Activated CD8-positive, alpha-beta memory T cell treated with anti-CD3 and anti-CD28 coated beads for 48 hours (primary cell): Measurements from ENCODE around the gene FA2H.
A peak's percentile ranks its signal among the peaks of the same experiment; 100 is the strongest.
"Not testable (repeated sequence)": the region's sequence is repeated elsewhere in the genome, so short reads cannot be mapped to it uniquely, and the experiment has no call there.

Source experiments
- DNase-seq, 3 experiments: peaks; one replicate each; pipeline ENCODE4 v3.0.0-alpha.2; 2020; ENCODE audit warnings: low read depth in 2 of 3, low spot score in 2 of 3

The FA2H gene

GRCh38 chr16:74774223-74775139 is at the start of gene FA2H:
FA2H (minus strand) TSS chr16:74774820; CDS start chr16:74774755, 65 bp downstream.
- peak; percentile 25 to 38 (median 30) for DNase-seq

GRCh38 chr16:74817851-74818250 is 43.2 kb upstream of the FA2H start:
- DNase-seq: no peak

- peak; percentile 33 to 66 (median 60) for DNase-seq
Measured at GRCh38 chr16:74813109-74813641, 38.6 kb upstream of the FA2H start.

GRCh38 chr16:74811911-74812310 is 37.3 kb upstream of the FA2H start:
- DNase-seq: no peak

GRCh38 chr16:74811216-74811615 is 36.6 kb upstream of the FA2H start:
- not testable (repeated sequence) for DNase-seq

GRCh38 chr16:74807052-74807646 is 32.5 kb upstream of the FA2H start:
- no peak for DNase-seq

- DNase-seq: no peak
Measured at GRCh38 chr16:74800216-74800871, 25.7 kb upstream of the FA2H start.

- no peak for DNase-seq
Measured at GRCh38 chr16:74797414-74797813, 22.8 kb upstream of the FA2H start.

GRCh38 chr16:74795104-74795503 is 20.5 kb upstream of the FA2H start:
- no peak for DNase-seq

GRCh38 chr16:74794668-74795067 is 20.0 kb upstream of the FA2H start:
- no peak for DNase-seq

- no peak for DNase-seq
Measured at GRCh38 chr16:74793571-74793970, 19.0 kb upstream of the FA2H start.

GRCh38 chr16:74792225-74792624 is 17.6 kb upstream of the FA2H start:
- DNase-seq: no peak

- DNase-seq: not testable (repeated sequence)
Measured at GRCh38 chr16:74791749-74792148, 17.1 kb upstream of the FA2H start.

- DNase-seq: no peak
Measured at GRCh38 chr16:74788108-74788507, 13.5 kb upstream of the FA2H start.

- no peak for DNase-seq
Measured at GRCh38 chr16:74785031-74785430, 10.4 kb upstream of the FA2H start.

- no peak for DNase-seq
Measured at GRCh38 chr16:74778646-74779045, 4.0 kb upstream of the FA2H start.

GRCh38 chr16:74776926-74777325 is 2.3 kb upstream of the FA2H start:
- no peak for DNase-seq

- DNase-seq: no peak
Measured at GRCh38 chr16:74775255-74775654, 635 bp upstream of the FA2H start.

- no peak for DNase-seq
Measured at GRCh38 chr16:74773446-74774222, 986 bp downstream of the FA2H start.

- DNase-seq: no peak
Measured at GRCh38 chr16:74771656-74772315, 2.8 kb downstream of the FA2H start.
